Measurements from ENCODE around the gene EIF2A.
"Not testable (repeated sequence)": the region's sequence is repeated elsewhere in the genome, so short reads cannot be mapped to it uniquely, and the experiment has no call there.

EIF2A gene

DNA sequence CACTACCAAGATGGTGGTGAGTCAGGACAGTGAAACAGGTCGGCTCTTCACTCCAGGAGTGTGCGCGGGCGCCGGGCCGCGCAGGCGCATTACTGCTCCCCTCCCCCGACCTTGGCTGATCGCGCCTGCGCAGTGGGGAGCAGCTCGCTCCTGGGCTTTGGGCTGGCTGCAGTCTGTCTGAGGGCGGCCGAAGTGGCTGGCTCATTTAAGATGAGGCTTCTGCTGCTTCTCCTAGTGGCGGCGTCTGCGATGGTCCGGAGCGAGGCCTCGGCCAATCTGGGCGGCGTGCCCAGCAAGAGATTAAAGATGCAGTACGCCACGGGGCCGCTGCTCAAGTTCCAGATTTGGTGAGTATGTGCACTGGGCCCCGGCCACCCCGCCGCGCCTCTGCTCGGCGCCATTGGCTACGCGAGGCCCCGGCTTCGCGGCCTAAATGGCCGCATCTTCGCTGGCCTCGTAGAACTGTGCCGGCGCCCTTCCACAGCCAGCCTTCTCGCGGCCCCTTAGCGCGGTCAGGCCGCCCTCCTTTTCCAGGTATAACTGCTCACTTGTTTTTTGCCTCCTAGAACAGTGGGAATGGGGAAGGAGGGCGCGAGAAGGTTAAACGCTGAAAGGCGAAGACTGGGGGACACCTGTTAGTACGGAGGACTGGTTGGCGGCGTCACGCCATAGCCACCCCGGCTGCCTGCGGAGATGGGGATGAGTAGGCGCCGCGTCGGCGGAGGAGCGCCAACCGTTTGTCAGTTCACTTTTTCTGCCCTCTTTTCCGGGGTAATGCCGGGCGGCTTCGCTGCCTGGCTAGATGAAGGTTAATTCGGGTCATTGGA is 56.8 kb downstream of the EIF2A start, which contains the start of gene SELENOT:
TSS of gene SELENOT (plus strand) at position 169 of the 827 bp plus-strand sequence. CDS start at position 211, 42 bp downstream.
- peak; percentile 92 for DNase-seq

DNA sequence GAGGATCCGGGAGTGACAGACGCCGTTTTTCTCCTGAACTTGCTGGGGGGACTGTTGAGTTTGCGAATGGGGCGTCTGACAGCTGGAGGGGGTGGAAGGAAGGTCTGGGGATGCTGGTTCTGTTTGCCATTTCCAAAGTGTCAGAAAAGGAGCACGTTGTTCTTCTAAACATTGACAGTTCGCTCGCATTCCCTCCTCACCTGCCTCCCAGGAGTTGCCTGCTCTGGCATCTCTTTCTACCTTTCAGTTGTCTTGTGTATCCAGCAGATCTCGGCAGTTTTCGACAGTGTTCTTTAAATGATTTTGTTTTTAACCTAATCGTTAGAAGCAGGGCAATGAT is 57.4 kb downstream of the EIF2A start:
- no peak for DNase-seq

DNA sequence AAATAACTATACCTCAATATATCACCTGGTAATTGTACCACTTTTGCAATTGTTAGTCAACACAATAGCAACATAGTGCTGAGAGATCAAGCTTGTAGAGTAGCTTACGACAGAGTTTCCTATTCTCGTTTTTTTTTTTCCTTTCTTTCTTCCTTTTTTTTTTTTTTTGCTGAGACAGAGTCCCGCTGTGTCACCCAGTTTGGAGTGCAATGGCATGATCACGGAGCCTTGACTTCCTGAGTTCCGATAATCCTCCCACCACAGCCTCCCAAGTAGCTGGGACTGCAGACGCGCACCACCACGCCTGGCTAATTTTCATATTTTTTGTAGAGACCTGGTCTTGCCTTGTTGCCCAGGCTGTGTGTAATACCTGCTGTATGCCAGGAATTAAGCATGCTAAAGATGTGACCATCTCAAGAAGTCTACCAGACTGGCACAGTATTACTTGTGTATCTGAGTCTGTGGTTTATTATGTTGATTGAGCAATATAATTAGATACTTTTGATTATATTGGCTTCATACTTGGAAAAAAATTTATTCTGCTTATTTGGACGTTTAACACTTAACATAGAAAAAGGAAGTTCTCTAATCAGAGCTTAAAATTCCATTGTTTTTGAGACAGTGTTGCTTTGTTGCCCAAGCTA is 59.5 kb downstream of the EIF2A start:
- DNase-seq = no peak

DNA sequence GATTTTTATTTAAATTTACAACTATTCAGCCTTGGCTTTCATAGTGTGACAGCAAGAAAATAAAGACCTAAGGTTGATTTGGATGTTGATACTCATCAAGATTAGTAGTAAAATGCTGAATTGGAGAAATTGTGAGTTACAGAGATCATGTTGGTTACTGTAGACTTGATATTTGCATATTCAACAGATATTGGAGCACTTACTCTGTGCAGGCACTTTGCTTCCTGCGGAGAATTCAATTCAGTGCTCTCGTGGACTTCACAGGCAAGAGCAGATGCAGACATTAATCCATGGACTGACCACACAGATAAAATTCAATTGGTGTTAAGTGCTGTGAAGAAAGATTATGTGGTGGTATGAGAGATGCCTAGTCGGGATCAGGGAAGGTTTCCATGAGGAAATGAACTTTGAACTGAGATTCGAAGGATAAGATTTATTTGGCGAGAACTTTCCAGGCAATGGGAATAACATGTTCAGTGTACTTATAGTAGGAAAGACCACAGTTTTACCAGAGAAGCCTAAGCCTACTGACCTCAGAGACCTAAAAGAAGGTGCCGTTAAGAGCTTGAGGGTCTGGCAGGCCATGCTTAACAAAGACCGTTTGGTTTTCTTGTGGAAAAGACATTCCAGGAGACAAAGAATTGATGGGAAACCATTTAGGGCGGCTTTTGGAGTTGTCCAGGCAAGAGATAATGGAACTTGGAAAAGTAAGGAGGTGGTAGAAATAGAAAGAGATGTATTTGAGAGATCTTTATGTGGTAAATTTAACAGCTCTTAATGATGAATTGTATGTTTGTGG is 60.9 kb downstream of the EIF2A start:
- DNase-seq = no peak

DNA sequence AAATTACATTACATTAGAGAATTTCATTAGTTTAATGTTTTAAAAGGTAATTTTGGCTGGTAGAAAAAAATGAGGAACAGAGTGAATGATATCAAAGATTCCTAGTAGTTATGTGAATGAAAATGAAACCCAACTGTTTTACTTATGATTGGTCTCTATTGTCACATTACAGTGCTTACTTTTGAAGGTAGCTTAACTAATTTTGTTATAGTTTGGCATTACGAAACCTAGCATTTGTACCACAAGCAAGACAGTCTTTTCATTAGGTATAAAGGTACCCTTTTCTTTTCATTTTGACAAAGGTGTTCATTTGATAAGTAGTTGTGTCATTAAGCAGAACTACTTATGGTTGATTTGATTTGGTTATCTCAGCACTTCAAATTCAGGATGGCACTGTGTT is 63.4 kb downstream of the EIF2A start:
- no peak for DNase-seq

DNA sequence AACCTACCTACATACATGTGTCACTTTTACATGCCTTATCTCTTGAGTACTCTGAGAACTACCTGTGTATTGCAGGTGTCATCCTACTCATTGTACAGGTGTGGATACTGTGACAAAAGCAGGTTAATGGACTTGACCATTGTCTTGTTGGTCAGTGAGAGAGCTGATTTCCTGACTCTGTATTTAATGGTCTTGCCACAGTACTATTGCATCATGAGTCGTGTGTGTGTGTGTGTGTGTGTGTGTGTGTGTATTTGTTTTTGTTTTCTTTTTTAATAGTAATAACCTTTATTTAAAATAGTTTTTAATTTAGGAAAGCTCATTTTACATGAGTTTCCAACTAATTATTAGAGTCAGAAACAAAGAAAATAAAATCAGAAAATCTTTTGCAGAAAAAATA is 64.2 kb downstream of the EIF2A start:
- no peak for DNase-seq

DNA sequence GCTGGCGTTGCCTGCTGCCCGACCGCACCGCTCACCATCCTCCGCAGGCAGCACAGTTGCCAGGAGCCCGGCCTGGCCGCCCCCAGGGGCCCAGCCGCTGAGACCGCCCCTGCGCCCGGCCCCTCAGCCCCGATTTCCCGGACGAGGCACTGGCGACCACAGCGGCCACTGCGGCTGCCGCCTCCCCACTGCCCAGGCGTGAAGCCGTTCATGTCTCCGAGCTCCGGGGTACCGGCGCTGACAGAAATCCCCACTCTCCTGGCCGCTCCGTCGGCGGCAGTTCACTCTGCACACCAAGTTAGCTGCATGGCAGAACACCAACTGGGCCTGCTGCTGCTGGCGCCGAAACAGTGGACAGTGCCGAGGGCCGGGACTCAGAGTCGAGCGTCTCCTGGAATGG is 65.1 kb downstream of the EIF2A start:
- DNase-seq = no peak

DNA sequence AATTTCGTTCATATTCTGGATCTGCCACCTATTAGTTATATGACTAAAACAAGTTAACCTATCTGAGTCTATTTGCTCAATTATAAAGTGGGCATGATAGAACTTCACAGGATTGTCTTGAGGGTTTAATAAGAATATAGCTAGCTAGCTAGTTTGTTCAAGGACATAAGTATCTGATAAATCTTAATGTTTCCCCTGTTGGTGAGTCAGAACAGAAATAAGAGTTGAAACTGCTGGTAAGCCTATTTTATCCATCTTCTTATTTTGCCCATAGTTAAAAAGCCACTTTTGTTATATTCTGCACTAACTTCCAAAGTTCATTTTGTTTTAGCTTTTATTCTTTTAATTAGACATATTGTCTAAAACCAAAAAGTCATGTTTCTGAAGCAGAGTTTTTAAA is 65.9 kb downstream of the EIF2A start:
- DNase-seq = no peak

DNA sequence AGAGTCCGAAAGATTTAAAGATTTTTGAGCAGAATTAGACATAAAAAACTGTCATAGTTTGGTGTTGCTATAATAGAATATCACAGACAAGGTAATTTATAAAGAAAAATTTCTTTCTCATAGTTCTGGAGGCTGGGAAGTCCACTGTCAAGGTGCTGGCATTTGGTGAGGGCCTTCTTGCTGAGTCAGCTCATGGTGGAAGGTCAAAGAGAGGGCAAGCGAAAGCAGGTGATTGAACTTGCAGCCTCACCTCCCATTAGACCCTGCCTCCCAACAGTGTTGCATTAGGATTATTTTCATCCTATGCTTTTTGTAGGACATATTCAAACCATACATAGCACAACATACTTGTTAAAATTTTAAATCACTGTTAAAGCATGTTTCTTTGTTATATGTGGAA is 66.4 kb downstream of the EIF2A start:
- no peak for DNase-seq

DNA sequence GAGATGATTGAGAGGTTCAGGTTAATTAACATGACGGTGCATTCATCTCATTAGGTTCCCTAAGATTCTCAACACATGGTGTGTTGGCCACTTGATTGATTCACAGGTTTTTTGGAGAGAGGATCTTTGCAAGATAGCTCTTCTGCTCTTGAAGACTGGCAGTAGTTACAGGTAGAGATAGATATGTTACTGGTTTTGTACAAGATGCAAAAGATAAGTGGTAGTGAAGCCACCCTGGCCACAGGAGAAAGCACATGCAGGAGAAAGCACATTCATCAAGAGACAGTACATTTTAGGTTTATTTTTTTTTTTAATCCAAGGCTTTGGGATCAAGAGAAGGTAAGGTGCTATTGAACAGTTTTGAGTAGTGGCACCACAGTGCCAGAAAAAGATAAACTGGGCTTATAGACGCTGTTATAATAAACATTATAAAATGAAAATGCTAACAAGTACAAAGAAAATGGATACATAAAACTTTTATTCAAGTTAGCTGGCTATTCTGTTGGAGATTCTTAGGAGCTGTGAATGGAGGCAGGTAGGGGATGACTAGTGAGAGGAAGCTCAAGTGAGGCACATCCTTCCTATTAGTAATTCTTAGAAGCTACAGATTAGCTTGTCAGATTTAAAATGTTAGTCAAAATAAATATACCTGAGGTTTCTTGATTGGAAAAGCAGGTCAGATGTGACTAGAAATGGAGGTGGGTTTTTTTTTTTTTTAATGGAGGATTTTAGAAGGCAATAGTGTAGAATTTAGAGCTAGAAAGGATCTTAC is 67.3 kb downstream of the EIF2A start:
- DNase-seq = no peak

DNA sequence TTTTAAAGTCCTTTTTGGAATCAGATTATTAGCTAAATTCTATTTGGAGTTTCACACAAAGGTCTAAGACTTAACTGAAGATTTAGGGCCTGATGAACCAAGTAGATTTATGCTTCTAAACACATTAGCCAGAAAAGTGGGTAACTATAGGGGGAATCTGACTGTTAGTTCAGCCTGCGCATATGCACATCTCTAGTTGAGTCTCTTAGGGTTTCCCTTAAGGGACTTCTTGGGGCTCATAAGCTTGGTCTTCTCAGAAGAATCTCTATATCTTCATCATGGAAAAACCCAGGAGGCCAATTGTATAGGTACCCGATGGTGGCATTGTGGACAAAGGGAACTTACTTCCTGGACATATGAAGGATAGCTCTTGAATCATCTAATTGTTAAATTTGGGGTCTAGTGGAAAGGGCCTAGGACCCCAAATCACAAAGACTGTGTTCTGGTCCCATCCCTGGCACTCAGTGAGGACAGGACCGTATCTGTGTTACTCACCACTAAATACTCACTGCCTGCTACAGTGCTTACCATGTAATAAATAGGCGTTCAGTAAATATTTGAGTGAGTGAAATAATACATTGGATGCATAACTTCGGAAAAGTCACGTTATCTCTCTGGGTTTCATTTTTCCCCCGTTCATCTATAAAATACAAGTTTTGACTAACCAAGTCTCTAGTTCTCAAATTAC is 73.6 kb downstream of the EIF2A start:
- no peak for DNase-seq

DNA sequence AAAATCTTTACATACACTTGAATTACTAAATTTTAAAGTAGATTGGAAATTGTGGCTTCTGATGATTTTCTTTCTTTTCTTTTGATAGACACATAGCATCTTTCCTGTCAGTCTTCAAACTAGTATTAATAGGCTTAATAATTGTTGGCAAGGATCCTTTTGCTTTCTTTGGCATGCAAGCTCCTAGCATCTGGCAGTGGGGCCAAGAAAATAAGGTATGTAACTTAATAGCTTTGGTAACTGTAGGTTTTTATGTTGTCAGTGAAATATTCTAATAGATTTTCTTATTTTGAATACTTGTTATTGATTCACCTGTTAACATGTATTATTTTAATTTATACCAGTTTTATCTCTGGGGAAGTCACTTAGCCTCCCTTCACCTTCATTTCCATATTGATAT is 76.4 kb downstream of the EIF2A start:
- DNase-seq = not testable (repeated sequence)

DNA sequence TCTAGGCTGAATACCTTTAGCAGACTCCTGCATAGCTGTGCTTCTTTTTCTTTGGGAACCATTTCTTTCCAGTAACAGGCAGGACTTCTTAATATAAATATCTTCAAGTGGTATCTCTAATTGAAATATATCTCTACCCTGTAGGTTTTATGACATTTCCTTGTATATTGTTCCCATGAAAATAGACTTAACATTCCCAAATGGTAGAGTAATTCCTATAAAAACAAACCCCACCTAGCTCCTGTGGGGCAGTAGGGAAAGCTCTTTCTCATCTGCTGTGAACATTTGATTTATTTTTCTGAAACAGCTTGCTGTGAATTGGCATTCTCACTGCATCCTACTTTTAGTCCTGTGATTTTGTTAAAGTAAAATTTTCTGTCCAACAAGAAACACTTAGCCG is 77.4 kb downstream of the EIF2A start:
- no peak for DNase-seq

DNA sequence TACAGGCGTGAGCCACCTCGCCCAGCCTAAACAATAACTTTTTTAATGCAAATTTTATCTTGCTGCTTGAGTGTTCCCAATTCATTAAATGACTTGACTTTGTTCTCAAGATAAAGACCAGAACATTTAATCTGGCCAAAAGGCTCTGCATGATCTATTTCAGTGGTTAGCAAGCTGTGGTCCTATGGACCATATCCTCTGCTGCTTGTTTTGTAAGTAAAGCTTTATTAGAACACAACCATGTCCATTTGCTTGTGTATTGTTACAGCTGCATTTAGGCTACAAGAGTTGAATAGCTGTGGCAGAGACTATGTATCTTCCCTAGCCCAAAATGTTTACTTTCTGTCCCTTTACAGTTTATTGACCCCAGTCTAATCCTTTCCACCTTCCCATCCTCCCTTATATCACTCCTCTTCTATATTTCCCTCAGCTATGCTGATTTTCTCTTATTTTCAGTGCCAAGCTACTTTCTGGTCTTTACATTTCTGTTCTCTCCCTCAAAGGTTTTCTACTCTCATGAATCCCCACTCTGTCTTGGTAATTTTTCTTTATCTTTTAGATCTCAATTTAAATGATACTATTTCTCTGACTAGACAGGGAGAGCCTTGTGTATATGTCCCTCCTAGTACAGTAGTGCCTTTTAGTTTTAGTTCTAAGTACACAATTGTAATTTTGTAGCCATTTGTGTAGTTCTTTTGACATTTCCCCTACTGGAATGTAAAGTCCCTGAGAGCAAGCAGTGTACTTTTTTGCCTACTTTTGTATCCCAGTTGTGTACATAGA is 79.8 kb downstream of the EIF2A start:
- DNase-seq = no peak

DNA sequence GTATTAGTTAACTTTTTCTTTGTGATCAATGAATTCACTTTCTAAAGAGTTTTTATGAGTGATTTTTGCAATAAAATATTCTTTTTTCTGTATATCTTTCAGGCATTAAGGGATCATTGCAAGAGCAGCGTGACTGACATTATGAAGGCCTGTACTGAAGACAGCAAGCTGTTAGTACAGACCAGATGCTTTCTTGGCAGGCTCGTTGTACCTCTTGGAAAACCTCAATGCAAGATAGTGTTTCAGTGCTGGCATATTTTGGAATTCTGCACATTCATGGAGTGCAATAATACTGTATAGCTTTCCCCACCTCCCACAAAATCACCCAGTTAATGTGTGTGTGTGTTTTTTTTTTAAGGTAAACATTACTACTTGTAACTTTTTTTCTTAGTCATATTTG is 81.0 kb downstream of the EIF2A start:
- no peak for DNase-seq

DNA sequence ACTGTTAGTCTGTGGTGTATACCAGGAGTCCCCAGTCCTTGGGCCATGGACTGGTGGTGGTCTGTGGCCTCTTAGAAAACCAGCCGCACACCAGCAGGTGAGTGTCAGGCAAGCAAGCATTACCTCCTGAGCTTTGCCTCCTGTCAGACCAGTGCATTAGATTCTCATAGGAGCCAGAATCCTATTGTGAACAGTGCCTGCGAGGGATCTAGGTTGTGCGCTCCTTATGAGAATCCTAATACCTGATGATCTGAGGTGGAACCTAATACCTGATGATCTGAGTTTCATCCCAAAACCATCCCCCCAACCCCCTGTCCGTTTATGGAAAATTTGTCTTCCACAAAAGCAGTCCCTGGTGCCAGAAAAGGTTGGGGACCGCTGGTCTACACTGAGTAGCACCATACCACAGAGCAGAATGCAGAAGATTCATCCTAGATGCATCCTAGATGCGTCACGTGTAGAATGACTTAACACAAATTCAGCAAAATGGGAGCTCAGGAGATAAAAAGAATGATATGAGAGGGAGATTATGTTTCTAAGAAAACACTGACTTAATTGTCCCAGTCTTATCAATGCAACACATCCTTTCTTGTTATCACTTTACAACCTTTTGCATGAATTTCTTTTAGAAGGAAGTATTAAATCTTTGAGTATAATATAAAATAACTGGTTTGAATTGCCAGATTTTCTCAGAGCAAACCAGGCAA is 85.1 kb downstream of the EIF2A start:
- DNase-seq = no peak

DNA sequence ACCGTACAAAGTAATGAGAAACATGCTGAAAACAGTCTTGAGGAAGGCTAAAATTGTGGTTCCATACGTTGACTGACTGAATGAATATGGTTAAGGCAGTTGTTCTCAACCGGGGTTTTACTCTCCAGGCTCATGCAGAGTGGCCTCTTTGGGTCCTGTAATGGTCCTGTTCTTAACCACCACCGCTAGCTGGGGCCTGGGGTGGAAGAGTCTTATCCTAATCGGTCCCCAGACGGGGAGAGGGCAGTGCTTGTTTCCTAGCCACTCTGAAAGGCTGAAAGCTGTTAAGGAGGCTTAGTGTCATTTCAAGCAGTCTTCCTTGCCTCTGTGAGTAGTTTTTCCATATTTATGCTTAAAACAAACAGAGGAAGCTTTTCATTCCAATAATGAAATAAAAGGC is 88.5 kb downstream of the EIF2A start:
- DNase-seq = no peak

DNA sequence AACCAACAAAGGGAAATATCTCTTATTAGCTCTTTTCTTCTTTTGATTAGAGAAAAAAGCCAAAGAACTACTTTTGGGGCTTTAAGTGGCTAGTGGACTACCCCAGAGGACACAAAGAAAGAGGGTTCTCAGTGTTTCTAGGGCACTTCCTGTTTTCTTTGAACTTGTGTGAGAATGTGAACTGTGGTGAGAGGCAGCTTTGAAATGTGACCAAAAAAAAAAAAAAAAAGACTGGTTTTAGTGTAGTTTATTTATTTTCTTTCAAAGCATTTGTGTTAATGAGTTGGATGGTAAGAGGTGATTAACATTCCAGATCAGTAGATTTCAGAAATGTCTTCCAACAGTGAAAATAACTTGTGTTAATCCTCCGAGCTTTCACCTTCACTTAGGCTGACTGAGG is 88.9 kb downstream of the EIF2A start:
- DNase-seq = no peak
